ENCODE data around the gene ST6GALNAC6.

DNA sequence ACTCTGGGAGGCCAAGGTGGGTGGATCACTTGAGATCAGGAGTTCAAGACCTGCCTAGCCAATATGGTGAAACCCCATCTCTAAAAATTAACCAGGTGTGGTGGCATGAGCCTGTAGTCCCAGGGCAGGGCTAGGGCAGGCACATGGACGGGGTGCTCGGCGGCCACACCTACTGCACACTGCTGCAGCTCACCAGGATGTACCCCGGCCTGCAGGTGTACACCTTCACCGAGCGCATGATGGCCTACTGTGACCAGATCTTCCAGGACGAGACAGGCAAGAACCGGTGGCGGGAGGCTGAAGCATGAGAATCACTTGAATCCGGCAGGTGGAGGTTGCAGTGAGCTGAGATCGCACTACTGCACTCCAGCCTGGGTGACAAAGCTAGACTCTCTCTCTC, 14.3 kb upstream of the ST6GALNAC6 start:
- TF ChIP-seq, protein P1, sequence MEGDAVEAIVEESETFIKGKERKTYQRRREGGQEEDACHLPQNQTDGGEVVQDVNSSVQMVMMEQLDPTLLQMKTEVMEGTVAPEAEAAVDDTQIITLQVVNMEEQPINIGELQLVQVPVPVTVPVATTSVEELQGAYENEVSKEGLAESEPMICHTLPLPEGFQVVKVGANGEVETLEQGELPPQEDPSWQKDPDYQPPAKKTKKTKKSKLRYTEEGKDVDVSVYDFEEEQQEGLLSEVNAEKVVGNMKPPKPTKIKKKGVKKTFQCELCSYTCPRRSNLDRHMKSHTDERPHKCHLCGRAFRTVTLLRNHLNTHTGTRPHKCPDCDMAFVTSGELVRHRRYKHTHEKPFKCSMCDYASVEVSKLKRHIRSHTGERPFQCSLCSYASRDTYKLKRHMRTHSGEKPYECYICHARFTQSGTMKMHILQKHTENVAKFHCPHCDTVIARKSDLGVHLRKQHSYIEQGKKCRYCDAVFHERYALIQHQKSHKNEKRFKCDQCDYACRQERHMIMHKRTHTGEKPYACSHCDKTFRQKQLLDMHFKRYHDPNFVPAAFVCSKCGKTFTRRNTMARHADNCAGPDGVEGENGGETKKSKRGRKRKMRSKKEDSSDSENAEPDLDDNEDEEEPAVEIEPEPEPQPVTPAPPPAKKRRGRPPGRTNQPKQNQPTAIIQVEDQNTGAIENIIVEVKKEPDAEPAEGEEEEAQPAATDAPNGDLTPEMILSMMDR (IDR thresholded peaks at IDR 0.05; ENCODE audit: poor library complexity): no peak
- no peak for TF ChIP-seq EZH2 (IDR thresholded peaks at IDR 0.05; ENCODE audit: borderline replicate concordance)
